ENCODE results near the gene PLOD3.

DNA sequence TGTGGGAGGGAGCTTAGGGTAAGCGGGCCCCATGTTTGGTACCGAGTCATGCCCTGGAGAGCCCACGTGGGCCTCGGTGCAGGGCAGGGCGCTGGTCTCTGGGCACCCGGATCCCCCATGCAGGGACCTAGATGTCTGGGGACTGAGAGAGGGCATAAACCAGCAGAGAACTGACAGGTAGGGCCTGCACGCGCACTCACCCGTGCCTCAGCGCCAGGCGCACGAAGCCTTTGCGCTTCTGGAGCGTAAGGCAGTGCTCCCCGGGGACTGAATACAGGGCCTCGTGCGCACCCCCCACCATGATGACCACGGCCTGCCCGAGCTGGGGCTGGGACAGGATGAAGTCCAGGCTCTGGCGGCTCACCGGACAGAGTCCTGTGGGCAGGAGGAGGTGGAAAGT, 19.4 kb downstream of the PLOD3 start:
- TF ChIP-seq EZH2 (IDR thresholded peaks at IDR 0.05; ENCODE audit: insufficient read depth, poor library complexity, severe bottlenecking) = no peak
- no peak for TF ChIP-seq EZH2phosphoT487 (IDR thresholded peaks at IDR 0.05; ENCODE audit: insufficient read depth, low read depth)

Data from GM23248 (cell line).